HCT116 (cell line): Measurements from ENCODE around the gene MCUR1. TPM values are rescaled to one million over a fixed set of nuclear protein-coding genes. Genes with fewer than 3 reads are reported as not detected.

Source experiments
- ATAC-seq: fragments of 200-7000 bp; cut with Tn5 transposase; 2 replicates; pipeline ENCODE4 v1.9.1; 2020; ENCODE audit warnings: mild to moderate bottlenecking, moderate library complexity
- BruUV-seq: library from RNA; stranded (reverse); fragments of 400-500 nt; replicated peaks from 2 replicates; lab custom pipeline; 2021; lab: Mats Ljungman, UMichigan
- CTCF ChIA-PET: fragments of 300-600 bp; sonication (Branson Sonifier 250); formaldehyde crosslinking; loops from one replicate; lab custom pipeline; 2021; ENCODE audit warnings: antibody characterized with exemption; lab: Charles Lee
- POLR2A ChIA-PET: fragments of 300-600, 350-600 bp; sonication (Branson Sonifier 250); formaldehyde crosslinking; loops from one replicate; lab custom pipeline; 2021; ENCODE audit warnings: antibody characterized with exemption; lab: Charles Lee
- RAD21 ChIA-PET, 2 experiments: fragments of 300-600 bp; sonication (Branson Sonifier 250); formaldehyde crosslinking; loops; one replicate each; lab custom pipeline; 2023; ENCODE audit warnings: low total read pairs in 2 of 2; ENCODE audit not compliant: uncharacterized antibody in 2 of 2, unreplicated experiment in 2 of 2, low non-redundant PET in 1 of 2; lab: Charles Lee
- DNase-seq: peaks from one replicate; pipeline ENCODE4 v3.0.0-alpha.2; 2010; ENCODE audit warnings: low read depth, low spot score
- H2AFZ ChIP-seq: fragments of 200-600 bp; shearing (Covaris generic), sonication (generic); 2 replicates; pipeline ENCODE4 v1.6.1; 2017; ENCODE audit warnings: low read depth, mixed run types, mixed read lengths, antibody characterized with exemption, low read length; ENCODE audit not compliant: poor library complexity, severe bottlenecking
- H3K27ac ChIP-seq: 2 replicates; pipeline ENCODE4 v1.5.1; 2012; ENCODE audit warnings: low read depth, low read length
- H3K27me3 ChIP-seq: fragments of 200-600 bp; sonication (generic); 2 replicates; pipeline ENCODE4 v1.6.1; 2016; ENCODE audit warnings: mixed run types, low read length, mixed read lengths; ENCODE audit not compliant: insufficient read depth
- H3K36me3 ChIP-seq, 2 experiments: fragments of 200-500 bp in 1 of 2; fragments of 200-600 bp in 1 of 2; sonication (Bioruptor generic) in 1 of 2; sonication (generic) in 1 of 2; 2 replicates each; pipeline versions ENCODE4 v1.5.1 to v1.6.1; 2014 to 2016; ENCODE audit warnings: low read length in 2 of 2, inconsistent platforms in 1 of 2, mixed read lengths in 1 of 2, mixed run types in 1 of 2; ENCODE audit not compliant: insufficient read depth in 2 of 2, control insufficient read depth in 1 of 2
- H3K4me1 ChIP-seq, 2 experiments: fragments of 200-600 bp in 1 of 2; sonication (generic) in 1 of 2; 2 replicates each; pipeline versions ENCODE4 v1.5.1 to v1.6.1; 2012 to 2017; ENCODE audit warnings: low read length in 2 of 2, inconsistent platforms in 1 of 2, mild to moderate bottlenecking in 1 of 2, mixed read lengths in 1 of 2, mixed run types in 1 of 2, moderate library complexity in 1 of 2; ENCODE audit not compliant: insufficient read depth in 2 of 2, control insufficient read depth in 1 of 2
- H3K4me2 ChIP-seq: fragments of 200-600 bp; sonication (generic); 2 replicates; pipeline ENCODE4 v1.6.1; 2017; ENCODE audit warnings: mixed run types, low read length, mixed read lengths
- H3K4me3 ChIP-seq, 2 experiments: fragments of 200-600 bp in 1 of 2; sonication (generic) in 1 of 2; replicated peaks in 1 of 2; 2 replicates each; pipeline ENCODE4 v1.5.1; 2011 to 2016; ENCODE audit warnings: low read length in 2 of 2, control low read depth in 1 of 2, low read depth in 1 of 2, mild to moderate bottlenecking in 1 of 2, mixed read lengths in 1 of 2, mixed run types in 1 of 2
- H3K79me2 ChIP-seq: fragments of 200-600 bp; sonication (generic); 2 replicates; pipeline ENCODE4 v1.6.1; 2017; ENCODE audit warnings: mild to moderate bottlenecking, mixed run types, low read length, moderate library complexity, mixed read lengths; ENCODE audit not compliant: insufficient read depth
- H3K9ac ChIP-seq: fragments of 200-600 bp; sonication (generic); 2 replicates; pipeline ENCODE4 v1.6.1; 2016; ENCODE audit warnings: low read length, mixed read lengths
- H3K9me2 ChIP-seq: fragments of 200-600 bp; sonication (generic), shearing (Covaris generic); 2 replicates; pipeline ENCODE4 v1.6.1; 2017; ENCODE audit warnings: mixed run types, mild to moderate bottlenecking, moderate library complexity; ENCODE audit not compliant: insufficient read depth
- H3K9me3 ChIP-seq, 2 experiments: fragments of 200-500 bp in 1 of 2; fragments of 200-600 bp in 1 of 2; sonication (Bioruptor generic) in 1 of 2; sonication (generic) in 1 of 2; 2 replicates each; pipeline ENCODE4 v1.6.1; 2014 to 2017; ENCODE audit warnings: low read length in 2 of 2, mixed read lengths in 2 of 2, inconsistent platforms in 1 of 2, low read depth in 1 of 2, mild to moderate bottlenecking in 1 of 2, mixed run types in 1 of 2, moderate library complexity in 1 of 2; ENCODE audit not compliant: control insufficient read depth in 1 of 2, insufficient read depth in 1 of 2
- H4K20me1 ChIP-seq: fragments of 200-600 bp; sonication (generic), shearing (Covaris generic); 2 replicates; pipeline ENCODE4 v1.6.1; 2017; ENCODE audit warnings: mixed run types, mild to moderate bottlenecking, moderate library complexity; ENCODE audit not compliant: insufficient read depth
- CEBPB ChIP-seq: IDR thresholded peaks from 2 replicates; pipeline ENCODE4 v1.6.1; 2012; ENCODE audit warnings: low read depth
- EGR1 ChIP-seq: IDR thresholded peaks from 2 replicates; pipeline ENCODE4 v1.6.1; 2012; ENCODE audit warnings: low read depth
- RAD21 ChIP-seq: IDR thresholded peaks from 2 replicates; pipeline ENCODE4 v1.6.1; 2012; ENCODE audit warnings: low read depth, mild to moderate bottlenecking
- SIN3A ChIP-seq: IDR thresholded peaks from 2 replicates; pipeline ENCODE4 v1.6.1; 2012; ENCODE audit warnings: low read depth
- SRF ChIP-seq: IDR thresholded peaks from 2 replicates; pipeline ENCODE4 v1.6.1; 2012; ENCODE audit warnings: low read depth
- intact Hi-C: fragments of 100-400 bp; cut with micrococcal nuclease; formaldehyde crosslinking; loops from 2 replicates; pipeline ENCODE4 v1.10.0; 2022
- total RNA-seq: library from RNA; stranded (reverse); gene quantifications from one replicate; pipeline ENCODE4 v1.2.1, GENCODE V29; 2021; ENCODE audit not compliant: unreplicated experiment
- TF ChIP-seq, protein P1 (sequence below), 3 experiments: fragments of 200-600 bp in 1 of 3; sonication (generic) in 1 of 3; IDR thresholded peaks in 2 of 3; conservative IDR thresholded peaks in 1 of 3; 2 replicates each; pipeline ENCODE4 v1.5.1; 2012 to 2017; ENCODE audit warnings: low read depth in 2 of 3, low read length in 2 of 3, antibody characterized with exemption in 1 of 3, borderline replicate concordance in 1 of 3, control low read depth in 1 of 3, mild to moderate bottlenecking in 1 of 3, mixed read lengths in 1 of 3, mixed run types in 1 of 3, moderate library complexity in 1 of 3; ENCODE audit not compliant: insufficient read depth in 1 of 3
- TF ChIP-seq, protein P2 (sequence below): IDR thresholded peaks from 2 replicates; pipeline ENCODE4 v1.6.1; 2012; ENCODE audit warnings: low read depth

MCUR1 gene
- total RNA-seq, 1 experiment from 2014 or later = 33.2 TPM

DNA sequence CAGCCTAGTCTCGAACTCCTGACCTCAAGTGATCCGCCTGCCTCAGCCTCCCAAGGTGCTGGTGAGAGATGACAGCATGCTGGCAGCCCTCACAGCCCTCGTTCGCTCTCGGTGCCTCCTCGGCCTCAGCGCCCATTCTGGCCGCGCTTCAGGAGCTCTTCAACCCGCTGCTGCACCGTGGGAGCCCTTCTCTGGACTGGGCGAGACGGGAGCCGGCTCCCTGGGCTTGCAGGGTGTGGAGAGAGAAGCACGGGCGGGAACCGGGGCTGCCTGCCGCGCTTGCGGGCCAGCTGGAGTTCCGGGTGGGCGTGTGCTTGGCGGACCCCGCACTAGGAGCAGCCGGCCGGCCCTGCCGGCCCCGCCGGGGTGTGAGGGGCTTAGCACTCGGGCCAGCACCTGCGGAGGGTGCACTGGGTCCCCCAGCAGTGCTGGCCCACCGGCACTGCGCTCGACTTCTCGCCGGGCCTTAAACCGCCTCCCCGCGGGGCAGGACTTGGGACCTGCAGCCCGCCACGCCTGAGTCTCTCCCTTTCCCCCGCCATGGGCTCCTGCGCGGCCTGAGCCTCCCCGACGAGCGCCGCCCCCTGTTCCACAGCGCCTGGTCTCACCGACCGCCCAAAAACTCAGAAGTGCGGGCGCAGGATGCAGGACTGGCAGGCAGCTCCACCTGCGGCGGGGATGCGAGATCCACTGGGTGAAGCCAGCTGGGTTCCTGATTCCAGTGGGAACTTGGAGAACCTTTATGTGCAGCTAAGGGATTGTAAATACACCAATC lies 71.2 kb downstream of the MCUR1 start:
- RAD21 ChIA-PET = no interaction called here
- H3K9me3 ChIP-seq = no peaks in the 10 kb centered on the region
- no peak overlapping the region for H3K27ac ChIP-seq
- no peak for ATAC-seq
- no peak overlapping the region for H3K4me2 ChIP-seq
- POLR2A ChIA-PET = interaction anchor here (0.7 kb wide), 1 partner anchor 324 kb away, joined by 3 read pairs; no protein-coding TSS in a partner anchor
- no peaks in the 10 kb centered on the region for H4K20me1 ChIP-seq
- intact Hi-C loops = no loop called here
- CTCF ChIA-PET = no interaction called here
- TF ChIP-seq SIN3A (no peak), CEBPB (no peak), EGR1 (no peak), SRF (no peak), RAD21 (no peak)
- TF ChIP-seq, protein P1, sequence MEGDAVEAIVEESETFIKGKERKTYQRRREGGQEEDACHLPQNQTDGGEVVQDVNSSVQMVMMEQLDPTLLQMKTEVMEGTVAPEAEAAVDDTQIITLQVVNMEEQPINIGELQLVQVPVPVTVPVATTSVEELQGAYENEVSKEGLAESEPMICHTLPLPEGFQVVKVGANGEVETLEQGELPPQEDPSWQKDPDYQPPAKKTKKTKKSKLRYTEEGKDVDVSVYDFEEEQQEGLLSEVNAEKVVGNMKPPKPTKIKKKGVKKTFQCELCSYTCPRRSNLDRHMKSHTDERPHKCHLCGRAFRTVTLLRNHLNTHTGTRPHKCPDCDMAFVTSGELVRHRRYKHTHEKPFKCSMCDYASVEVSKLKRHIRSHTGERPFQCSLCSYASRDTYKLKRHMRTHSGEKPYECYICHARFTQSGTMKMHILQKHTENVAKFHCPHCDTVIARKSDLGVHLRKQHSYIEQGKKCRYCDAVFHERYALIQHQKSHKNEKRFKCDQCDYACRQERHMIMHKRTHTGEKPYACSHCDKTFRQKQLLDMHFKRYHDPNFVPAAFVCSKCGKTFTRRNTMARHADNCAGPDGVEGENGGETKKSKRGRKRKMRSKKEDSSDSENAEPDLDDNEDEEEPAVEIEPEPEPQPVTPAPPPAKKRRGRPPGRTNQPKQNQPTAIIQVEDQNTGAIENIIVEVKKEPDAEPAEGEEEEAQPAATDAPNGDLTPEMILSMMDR (IDR thresholded peaks at IDR 0.05 in 2 of 3, conservative IDR thresholded peaks at IDR 0.05 in 1 of 3; ENCODE audit: borderline replicate concordance in 1 of 3, insufficient read depth in 1 of 3, low read depth in 2 of 3, low read length in 2 of 3) = no peak
- TF ChIP-seq, protein P2, sequence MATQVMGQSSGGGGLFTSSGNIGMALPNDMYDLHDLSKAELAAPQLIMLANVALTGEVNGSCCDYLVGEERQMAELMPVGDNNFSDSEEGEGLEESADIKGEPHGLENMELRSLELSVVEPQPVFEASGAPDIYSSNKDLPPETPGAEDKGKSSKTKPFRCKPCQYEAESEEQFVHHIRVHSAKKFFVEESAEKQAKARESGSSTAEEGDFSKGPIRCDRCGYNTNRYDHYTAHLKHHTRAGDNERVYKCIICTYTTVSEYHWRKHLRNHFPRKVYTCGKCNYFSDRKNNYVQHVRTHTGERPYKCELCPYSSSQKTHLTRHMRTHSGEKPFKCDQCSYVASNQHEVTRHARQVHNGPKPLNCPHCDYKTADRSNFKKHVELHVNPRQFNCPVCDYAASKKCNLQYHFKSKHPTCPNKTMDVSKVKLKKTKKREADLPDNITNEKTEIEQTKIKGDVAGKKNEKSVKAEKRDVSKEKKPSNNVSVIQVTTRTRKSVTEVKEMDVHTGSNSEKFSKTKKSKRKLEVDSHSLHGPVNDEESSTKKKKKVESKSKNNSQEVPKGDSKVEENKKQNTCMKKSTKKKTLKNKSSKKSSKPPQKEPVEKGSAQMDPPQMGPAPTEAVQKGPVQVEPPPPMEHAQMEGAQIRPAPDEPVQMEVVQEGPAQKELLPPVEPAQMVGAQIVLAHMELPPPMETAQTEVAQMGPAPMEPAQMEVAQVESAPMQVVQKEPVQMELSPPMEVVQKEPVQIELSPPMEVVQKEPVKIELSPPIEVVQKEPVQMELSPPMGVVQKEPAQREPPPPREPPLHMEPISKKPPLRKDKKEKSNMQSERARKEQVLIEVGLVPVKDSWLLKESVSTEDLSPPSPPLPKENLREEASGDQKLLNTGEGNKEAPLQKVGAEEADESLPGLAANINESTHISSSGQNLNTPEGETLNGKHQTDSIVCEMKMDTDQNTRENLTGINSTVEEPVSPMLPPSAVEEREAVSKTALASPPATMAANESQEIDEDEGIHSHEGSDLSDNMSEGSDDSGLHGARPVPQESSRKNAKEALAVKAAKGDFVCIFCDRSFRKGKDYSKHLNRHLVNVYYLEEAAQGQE = no peak
- H3K79me2 ChIP-seq = no peaks in the 10 kb centered on the region
- no peak overlapping the region for H3K4me3 ChIP-seq
- H3K4me1 ChIP-seq = no peaks in the 10 kb centered on the region
- DNase-seq = no peak
- H2AFZ ChIP-seq = no peak overlapping the region
- no peaks in the 10 kb centered on the region for H3K9me2 ChIP-seq
- no peaks in the 10 kb centered on the region for H3K27me3 ChIP-seq
- no TSS peak for BruUV-seq
- H3K36me3 ChIP-seq = no peaks in the 10 kb centered on the region
- H3K9ac ChIP-seq = no peak overlapping the region
